ENCODE measurements around the gene WHRN. TPM values are rescaled to one million over a fixed set of nuclear protein-coding genes. Genes with fewer than 3 reads are reported as not detected.

WHRN gene
- total and polyA plus RNA-seq, 2 of the 13 experiments (the other 11 are each of a cell fraction or from before 2014, with no cell fraction given), result 2.3 to 5.3 TPM

- Histone ChIP-seq H3K4me3 (replicated peaks in 1 of 3; ENCODE audit: insufficient read depth in 1 of 3, low read depth in 2 of 3, low read length in 3 of 3) (no peak overlapping the region), H3K36me3 (replicated peaks in 1 of 2; ENCODE audit: control insufficient read depth in 1 of 2, insufficient read depth in 2 of 2, low read length in 2 of 2) (no peaks in the 10 kb centered on the region; a peak in 1 of 5 replicates), H2AFZ (ENCODE audit: low read length) (no peak overlapping the region), H3K27me3 (ENCODE audit: control insufficient read depth in 1 of 2, insufficient read depth in 2 of 2, low read length in 2 of 2) (no peaks in the 10 kb centered on the region), H4K20me1 (ENCODE audit: insufficient read depth, low read length) (no peaks in the 10 kb centered on the region), H3K79me2 (ENCODE audit: insufficient read depth, low read length) (no peaks in the 10 kb centered on the region), H3K9ac (ENCODE audit: insufficient read depth, low read depth, low read length) (no peak overlapping the region), H3K4me1 (ENCODE audit: insufficient read depth, low read length) (no peaks in the 10 kb centered on the region), H3K4me2 (ENCODE audit: low read depth, low read length) (no peak overlapping the region), H3K9me3 (ENCODE audit: low read length) (no peaks in the 10 kb centered on the region), H3K27ac (ENCODE audit: extremely low read length, insufficient read depth, low read length) (no peak overlapping the region)
- ChIA-PET POLR2A (no interaction called here), CTCF (ENCODE audit: low intra/inter-chr PET ratio, low total read pairs) (no interaction called here)
- intact Hi-C loops (cut with micrococcal nuclease; ENCODE audit: unreplicated experiment) (no loop called here), in situ Hi-C loops (cut with HindIII; ENCODE audit: extremely low pct_ligation_motif_present, low pct_unique_long_range_greater_than_20kb) (no loop called here)
- no TSS peak for BruUV-seq (replicated peaks)
- no peak for FAIRE-seq
- ATAC-seq, result no peak
- 90% methylated on average over 3 of the region's 4 CpGs for WGBS (ENCODE audit: low lambda C conversion rate)
- TF ChIP-seq ZNF629 (CRISPR knock-in tag; conservative IDR thresholded peaks at IDR 0.05), result peak; percentile 64; the same call in 1 of the 2 replicates
- no peak for TF ChIP-seq HOMEZ (CRISPR knock-in tag; IDR thresholded peaks at IDR 0.05; ENCODE audit: low read depth)
- no peak for DNase-seq (ENCODE audit: low spot score)
Measured at GRCh38 chr9:114471157-114471556, 34.1 kb downstream of the WHRN start.

- TF ChIP-seq ZNF225 (CRISPR knock-in tag; IDR thresholded peaks at IDR 0.05) (no peak), ZNF329 (CRISPR knock-in tag; IDR thresholded peaks at IDR 0.05; ENCODE audit: low read depth) (no peak), ZNF317 (CRISPR knock-in tag; IDR thresholded peaks at IDR 0.05) (no peak), ZC3H13 (CRISPR knock-in tag; IDR thresholded peaks at IDR 0.05) (no peak), HES4 (CRISPR knock-in tag; IDR thresholded peaks at IDR 0.05; ENCODE audit: borderline replicate concordance) (no peak), KLF12 (CRISPR knock-in tag; IDR thresholded peaks at IDR 0.05; ENCODE audit: borderline replicate concordance) (no peak), CSRNP1 (CRISPR knock-in tag; IDR thresholded peaks at IDR 0.05) (no peak)
- no peak overlapping the region for H3K4me3 ChIP-seq (replicated peaks in 1 of 3; ENCODE audit: insufficient read depth in 1 of 3, low read depth in 2 of 3, low read length in 3 of 3)
- BruUV-seq (replicated peaks), result no TSS peak
- no peaks in the 10 kb centered on the region for H3K79me2 ChIP-seq (ENCODE audit: insufficient read depth, low read length)
- DNase-seq (ENCODE audit: low spot score) (no peak), FAIRE-seq (no peak), ATAC-seq (no peak)
- H2AFZ ChIP-seq (ENCODE audit: low read length), result no peak overlapping the region
- H3K36me3 ChIP-seq (replicated peaks in 1 of 2; ENCODE audit: control insufficient read depth in 1 of 2, insufficient read depth in 2 of 2, low read length in 2 of 2), result no peaks in the 10 kb centered on the region
- no peak overlapping the region for H3K9ac ChIP-seq (ENCODE audit: insufficient read depth, low read depth, low read length)
- in situ Hi-C loops (cut with HindIII; ENCODE audit: extremely low pct_ligation_motif_present, low pct_unique_long_range_greater_than_20kb) (no loop called here), intact Hi-C loops (cut with micrococcal nuclease; ENCODE audit: unreplicated experiment) (no loop called here)
- H3K27me3 ChIP-seq (ENCODE audit: control insufficient read depth in 1 of 2, insufficient read depth in 2 of 2, low read length in 2 of 2), result no peaks in the 10 kb centered on the region
- H4K20me1 ChIP-seq (ENCODE audit: insufficient read depth, low read length), result no peaks in the 10 kb centered on the region
- 91% methylated on average over 2 of the region's 6 CpGs for WGBS (ENCODE audit: low lambda C conversion rate)
- CTCF ChIA-PET (ENCODE audit: low intra/inter-chr PET ratio, low total read pairs), result no interaction called here
- POLR2A ChIA-PET, result no interaction called here
- H3K4me1 ChIP-seq (ENCODE audit: insufficient read depth, low read length), result peaks cover 5% of the 10 kb centered on the region; the same call in 1 of the 2 replicates
- no peak overlapping the region for H3K4me2 ChIP-seq (ENCODE audit: low read depth, low read length)
- H3K9me3 ChIP-seq (ENCODE audit: low read length), result no peaks in the 10 kb centered on the region
- H3K27ac ChIP-seq (ENCODE audit: extremely low read length, insufficient read depth, low read length), result no peak overlapping the region
Measured at GRCh38 chr9:114470581-114470980, 34.7 kb downstream of the WHRN start.

Data from HepG2 (cell line).